ENCODE data around the gene PLD5.

- no peak for TF ChIP-seq POLR2A (IDR thresholded peaks at IDR 0.05)
- TF ChIP-seq, protein P1, sequence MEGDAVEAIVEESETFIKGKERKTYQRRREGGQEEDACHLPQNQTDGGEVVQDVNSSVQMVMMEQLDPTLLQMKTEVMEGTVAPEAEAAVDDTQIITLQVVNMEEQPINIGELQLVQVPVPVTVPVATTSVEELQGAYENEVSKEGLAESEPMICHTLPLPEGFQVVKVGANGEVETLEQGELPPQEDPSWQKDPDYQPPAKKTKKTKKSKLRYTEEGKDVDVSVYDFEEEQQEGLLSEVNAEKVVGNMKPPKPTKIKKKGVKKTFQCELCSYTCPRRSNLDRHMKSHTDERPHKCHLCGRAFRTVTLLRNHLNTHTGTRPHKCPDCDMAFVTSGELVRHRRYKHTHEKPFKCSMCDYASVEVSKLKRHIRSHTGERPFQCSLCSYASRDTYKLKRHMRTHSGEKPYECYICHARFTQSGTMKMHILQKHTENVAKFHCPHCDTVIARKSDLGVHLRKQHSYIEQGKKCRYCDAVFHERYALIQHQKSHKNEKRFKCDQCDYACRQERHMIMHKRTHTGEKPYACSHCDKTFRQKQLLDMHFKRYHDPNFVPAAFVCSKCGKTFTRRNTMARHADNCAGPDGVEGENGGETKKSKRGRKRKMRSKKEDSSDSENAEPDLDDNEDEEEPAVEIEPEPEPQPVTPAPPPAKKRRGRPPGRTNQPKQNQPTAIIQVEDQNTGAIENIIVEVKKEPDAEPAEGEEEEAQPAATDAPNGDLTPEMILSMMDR (IDR thresholded peaks at IDR 0.05): no peak
- peak; percentile 77 for TF ChIP-seq POLR2AphosphoS5 (IDR thresholded peaks at IDR 0.05)
Observed at GRCh38 chr1:242243472-242243871, 281.0 kb downstream of the PLD5 start.
